GM23338 (cell line): ENCODE data around the gene TMEM59. TPM values are rescaled to one million over a fixed set of nuclear protein-coding genes. Genes with fewer than 3 reads are reported as not detected.
A peak's percentile ranks its signal among the peaks of the same experiment; 100 is the strongest.

Experiments
- ATAC-seq: fragments of 200-7000 bp; cut with Tn5 transposase; 3 replicates; pipeline ENCODE4 v1.9.1; 2020
- DNase-seq: peaks from one replicate; pipeline ENCODE4 v3.0.0-alpha.2; 2015; ENCODE audit warnings: low spot score
- H2AFZ ChIP-seq: fragments of 200-600 bp; sonication (generic); 2 replicates; pipeline ENCODE4 v1.8.0; 2016; ENCODE audit warnings: antibody characterized with exemption, mild to moderate bottlenecking, moderate library complexity
- H3F3A ChIP-seq: fragments of 200-600 bp; sonication (generic); replicated peaks from 2 replicates; pipeline ENCODE4 v1.8.0; 2017; ENCODE audit warnings: antibody characterized with exemption, mixed run types, low read depth
- H3K27ac ChIP-seq: fragments of 200-600 bp; sonication (generic); 2 replicates; pipeline ENCODE4 v1.6.1; 2016; ENCODE audit warnings: low read depth
- H3K27me3 ChIP-seq: fragments of 200-600 bp; sonication (generic); 2 replicates; pipeline ENCODE4 v1.8.0; 2016; ENCODE audit warnings: mild to moderate bottlenecking, mixed run types, moderate library complexity; ENCODE audit not compliant: insufficient read depth
- H3K36me3 ChIP-seq: fragments of 200-600 bp; sonication (generic); 2 replicates; pipeline ENCODE4 v1.8.0; 2016; ENCODE audit warnings: mild to moderate bottlenecking; ENCODE audit not compliant: insufficient read depth
- H3K4me1 ChIP-seq: fragments of 200-600 bp; sonication (generic); 2 replicates; pipeline ENCODE4 v1.8.0; 2016; ENCODE audit warnings: mild to moderate bottlenecking, moderate library complexity; ENCODE audit not compliant: insufficient read depth
- H3K4me2 ChIP-seq: fragments of 200-600 bp; sonication (generic); 2 replicates; pipeline ENCODE4 v1.7.1; 2017; ENCODE audit warnings: mixed run types
- H3K4me3 ChIP-seq: fragments of 200-600 bp; sonication (generic); 2 replicates; pipeline ENCODE4 v1.6.1; 2016; ENCODE audit warnings: mixed run types
- H3K79me2 ChIP-seq: fragments of 200-600 bp; sonication (generic); replicated peaks from 2 replicates; pipeline ENCODE4 v1.8.0; 2017; ENCODE audit warnings: mild to moderate bottlenecking; ENCODE audit not compliant: insufficient read depth
- H3K9me2 ChIP-seq: fragments of 200-600 bp; sonication (generic); 2 replicates; pipeline ENCODE4 v1.8.0; 2017; ENCODE audit not compliant: insufficient read depth
- H4K20me1 ChIP-seq: fragments of 200-600 bp; sonication (generic); replicated peaks from 2 replicates; pipeline ENCODE4 v1.8.0; 2017; ENCODE audit warnings: mild to moderate bottlenecking; ENCODE audit not compliant: insufficient read depth
- H3K27ac Mint-ChIP-seq: 2 replicates; pipeline ENCODE4 v1.8.0; 2020; ENCODE audit warnings: inconsistent platforms, mild to moderate bottlenecking, moderate library complexity, mixed read lengths
- H3K27me3 Mint-ChIP-seq: 3 replicates; pipeline ENCODE4 v1.8.0; 2022; ENCODE audit warnings: low read depth, mild to moderate bottlenecking, moderate library complexity, mixed read lengths, inconsistent platforms; ENCODE audit not compliant: insufficient read depth, poor library complexity
- H3K36me3 Mint-ChIP-seq: 3 replicates; pipeline ENCODE4 v1.8.0; 2021; ENCODE audit warnings: low read depth, mild to moderate bottlenecking, inconsistent platforms, moderate library complexity, mixed read lengths
- H3K4me1 Mint-ChIP-seq: 3 replicates; pipeline ENCODE4 v1.8.0; 2020; ENCODE audit warnings: mild to moderate bottlenecking, inconsistent platforms, mixed read lengths
- H3K4me3 Mint-ChIP-seq: 3 replicates; pipeline ENCODE4 v1.8.0; 2021; ENCODE audit warnings: moderate library complexity, mild to moderate bottlenecking, inconsistent platforms, mixed read lengths
- H3K9me3 Mint-ChIP-seq: 3 replicates; pipeline ENCODE4 v1.8.0; 2020; ENCODE audit warnings: moderate library complexity, mild to moderate bottlenecking, inconsistent platforms, mixed read lengths
- CREB1 ChIP-seq: fragments of 250-450 bp; sonication (Bioruptor Pico); IDR thresholded peaks from 2 replicates; pipeline ENCODE4 v1.5.0; 2020; ENCODE audit warnings: low read depth, mild to moderate bottlenecking, moderate library complexity
- CTCF ChIP-seq, 2 experiments: fragments of 200-600 bp in 1 of 2; sonication (generic) in 1 of 2; conservative IDR thresholded peaks; 2 replicates each; pipeline versions ENCODE4 v1.5.1 to v1.6.1; 2016 to 2017; ENCODE audit warnings: antibody characterized with exemption in 2 of 2, low read depth in 2 of 2, mild to moderate bottlenecking in 2 of 2, moderate library complexity in 1 of 2
- ETS1 ChIP-seq: IDR thresholded peaks from 2 replicates; pipeline ENCODE4 v1.6.1; 2016; ENCODE audit warnings: antibody characterized with exemption
- EZH2 ChIP-seq: fragments of 200-600 bp; sonication (generic); IDR thresholded peaks from one replicate; pipeline ENCODE4 v1.8.0; 2017; ENCODE audit warnings: antibody characterized with exemption, mild to moderate bottlenecking, low read depth; ENCODE audit not compliant: unreplicated experiment
- EZH2phosphoT487 ChIP-seq: fragments of 200-600 bp; sonication (generic); IDR thresholded peaks from one replicate; pipeline ENCODE4 v1.8.1; 2018; ENCODE audit warnings: antibody characterized with exemption; ENCODE audit not compliant: unreplicated experiment
- JUNB ChIP-seq: IDR thresholded peaks from one replicate; pipeline ENCODE4 v1.6.1; 2016; ENCODE audit warnings: antibody characterized with exemption; ENCODE audit not compliant: unreplicated experiment
- NANOG ChIP-seq: IDR thresholded peaks from 2 replicates; pipeline ENCODE4 v1.6.1; 2016; ENCODE audit warnings: antibody characterized with exemption, borderline replicate concordance
- POLR2AphosphoS5 ChIP-seq: IDR thresholded peaks from 2 replicates; pipeline ENCODE4 v1.6.1; 2016; ENCODE audit warnings: antibody characterized with exemption, low read depth
- REST ChIP-seq: IDR thresholded peaks from one replicate; pipeline ENCODE4 v1.6.1; 2018; ENCODE audit warnings: antibody characterized with exemption; ENCODE audit not compliant: unreplicated experiment
- ZNF114 ChIP-seq: fragments of 250-450 bp; sonication (Bioruptor Pico); IDR thresholded peaks from 2 replicates; pipeline ENCODE4 v1.5.0; 2020; ENCODE audit warnings: mild to moderate bottlenecking, moderate library complexity
- ZNF331 ChIP-seq: fragments of 250-450 bp; sonication (Bioruptor Pico); IDR thresholded peaks from 2 replicates; pipeline ENCODE4 v1.5.0; 2020; ENCODE audit warnings: low read depth, mild to moderate bottlenecking, moderate library complexity
- ZNF462 ChIP-seq: fragments of 250-450 bp; sonication (Bioruptor Pico); IDR thresholded peaks from 2 replicates; pipeline ENCODE4 v1.5.0; 2020; ENCODE audit warnings: mild to moderate bottlenecking, moderate library complexity
- polyA plus RNA-seq: library from polyadenylated mRNA; unstranded; fragments of >200 nt; fragmentation: Nextera tagmentation; extraction: Ambion mirVana; gene quantifications from 2 replicates; pipeline ENCODE4 v1.2.1, GENCODE V29; 2016
- total RNA-seq: library from RNA; depleted of rRNA; stranded (reverse); fragments of >200 nt; shearing (Covaris generic); gene quantifications from 2 replicates; pipeline ENCODE4 v1.2.3, GENCODE V29; 2014

Gene TMEM59
- total and polyA plus RNA-seq, 2 experiments from 2014 or later = 81.9 to 132 TPM

GRCh38 chr1:54018635-54019034 is 34.4 kb downstream of the TMEM59 start (continued):
- TF ChIP-seq ETS1 (no peak), JUNB (no peak), ZNF114 (CRISPR knock-in tag) (no peak)

GRCh38 chr1:54017979-54018378 is 35.0 kb downstream of the TMEM59 start, which contains the start of gene LDLRAD1:
LDLRAD1 (minus strand) TSS chr1:54018186; CDS start chr1:54018112, 74 bp downstream.
- Mint-ChIP-seq H3K4me1 (peaks cover 8% of the 10 kb centered on the region), H3K27me3 (peaks cover 10% of the 10 kb centered on the region), H3K9me3 (no peaks in the 10 kb centered on the region), H3K27ac (no peak within 1 kb of the TSS), H3K36me3 (no peaks in the 10 kb centered on the region), H3K4me3 (no peak within 1 kb of the TSS)
- ATAC-seq = peak; percentile 31
- no peak within 1 kb of the TSS for H3K4me2 ChIP-seq
- no peak within 1 kb of the TSS for H2AFZ ChIP-seq
- H4K20me1 ChIP-seq = no peaks in the 10 kb centered on the region
- no peaks in the 10 kb centered on the region for H3K27me3 ChIP-seq
- no peaks in the 10 kb centered on the region for H3K9me2 ChIP-seq
- H3K27ac ChIP-seq = no peak within 1 kb of the TSS
- H3K4me3 ChIP-seq = no peak within 1 kb of the TSS
- H3K4me1 ChIP-seq = no peaks in the 10 kb centered on the region
- H3F3A ChIP-seq = no peaks in the 10 kb centered on the region
- H3K79me2 ChIP-seq = no peaks in the 10 kb centered on the region
- no peak for DNase-seq
- H3K36me3 ChIP-seq = no peaks in the 10 kb centered on the region
- TF ChIP-seq CREB1 (CRISPR knock-in tag) (no peak), POLR2AphosphoS5 (no peak), EZH2 (no peak), ETS1 (no peak), ZNF331 (CRISPR knock-in tag) (no peak), EZH2phosphoT487 (no peak), ZNF462 (CRISPR knock-in tag) (no peak), REST (no peak), JUNB (no peak), NANOG (no peak), ZNF114 (CRISPR knock-in tag) (no peak), CTCF (conservative IDR thresholded peaks at IDR 0.05; ENCODE audit: low read depth in 2 of 2) (no peak)
